GM23338 (cell line): ENCODE measurements around the gene CKS1B. TPM values are rescaled to one million over a fixed set of nuclear protein-coding genes. Genes with fewer than 3 reads are reported as not detected.

Source experiments
- ATAC-seq: fragments of 200-7000 bp; cut with Tn5 transposase; 3 replicates; pipeline ENCODE4 v1.9.1; 2020
- DNase-seq: peaks from one replicate; pipeline ENCODE4 v3.0.0-alpha.2; 2015; ENCODE audit warnings: low spot score
- H2AFZ ChIP-seq: fragments of 200-600 bp; sonication (generic); 2 replicates; pipeline ENCODE4 v1.8.0; 2016; ENCODE audit warnings: antibody characterized with exemption, mild to moderate bottlenecking, moderate library complexity
- H3F3A ChIP-seq: fragments of 200-600 bp; sonication (generic); replicated peaks from 2 replicates; pipeline ENCODE4 v1.8.0; 2017; ENCODE audit warnings: antibody characterized with exemption, mixed run types, low read depth
- H3K27ac ChIP-seq: fragments of 200-600 bp; sonication (generic); 2 replicates; pipeline ENCODE4 v1.6.1; 2016; ENCODE audit warnings: low read depth
- H3K27me3 ChIP-seq: fragments of 200-600 bp; sonication (generic); 2 replicates; pipeline ENCODE4 v1.8.0; 2016; ENCODE audit warnings: mild to moderate bottlenecking, mixed run types, moderate library complexity; ENCODE audit not compliant: insufficient read depth
- H3K36me3 ChIP-seq: fragments of 200-600 bp; sonication (generic); 2 replicates; pipeline ENCODE4 v1.8.0; 2016; ENCODE audit warnings: mild to moderate bottlenecking; ENCODE audit not compliant: insufficient read depth
- H3K4me1 ChIP-seq: fragments of 200-600 bp; sonication (generic); 2 replicates; pipeline ENCODE4 v1.8.0; 2016; ENCODE audit warnings: mild to moderate bottlenecking, moderate library complexity; ENCODE audit not compliant: insufficient read depth
- H3K4me2 ChIP-seq: fragments of 200-600 bp; sonication (generic); 2 replicates; pipeline ENCODE4 v1.7.1; 2017; ENCODE audit warnings: mixed run types
- H3K4me3 ChIP-seq: fragments of 200-600 bp; sonication (generic); 2 replicates; pipeline ENCODE4 v1.6.1; 2016; ENCODE audit warnings: mixed run types
- H3K79me2 ChIP-seq: fragments of 200-600 bp; sonication (generic); replicated peaks from 2 replicates; pipeline ENCODE4 v1.8.0; 2017; ENCODE audit warnings: mild to moderate bottlenecking; ENCODE audit not compliant: insufficient read depth
- H3K9me2 ChIP-seq: fragments of 200-600 bp; sonication (generic); 2 replicates; pipeline ENCODE4 v1.8.0; 2017; ENCODE audit not compliant: insufficient read depth
- H4K20me1 ChIP-seq: fragments of 200-600 bp; sonication (generic); replicated peaks from 2 replicates; pipeline ENCODE4 v1.8.0; 2017; ENCODE audit warnings: mild to moderate bottlenecking; ENCODE audit not compliant: insufficient read depth
- H3K27ac Mint-ChIP-seq: 2 replicates; pipeline ENCODE4 v1.8.0; 2020; ENCODE audit warnings: inconsistent platforms, mild to moderate bottlenecking, moderate library complexity, mixed read lengths
- H3K27me3 Mint-ChIP-seq: 3 replicates; pipeline ENCODE4 v1.8.0; 2022; ENCODE audit warnings: low read depth, mild to moderate bottlenecking, moderate library complexity, mixed read lengths, inconsistent platforms; ENCODE audit not compliant: insufficient read depth, poor library complexity
- H3K36me3 Mint-ChIP-seq: 3 replicates; pipeline ENCODE4 v1.8.0; 2021; ENCODE audit warnings: low read depth, mild to moderate bottlenecking, inconsistent platforms, moderate library complexity, mixed read lengths
- H3K4me1 Mint-ChIP-seq: 3 replicates; pipeline ENCODE4 v1.8.0; 2020; ENCODE audit warnings: mild to moderate bottlenecking, inconsistent platforms, mixed read lengths
- H3K4me3 Mint-ChIP-seq: 3 replicates; pipeline ENCODE4 v1.8.0; 2021; ENCODE audit warnings: moderate library complexity, mild to moderate bottlenecking, inconsistent platforms, mixed read lengths
- H3K9me3 Mint-ChIP-seq: 3 replicates; pipeline ENCODE4 v1.8.0; 2020; ENCODE audit warnings: moderate library complexity, mild to moderate bottlenecking, inconsistent platforms, mixed read lengths
- CREB1 ChIP-seq: fragments of 250-450 bp; sonication (Bioruptor Pico); IDR thresholded peaks from 2 replicates; pipeline ENCODE4 v1.5.0; 2020; ENCODE audit warnings: low read depth, mild to moderate bottlenecking, moderate library complexity
- CTCF ChIP-seq, 2 experiments: fragments of 200-600 bp in 1 of 2; sonication (generic) in 1 of 2; conservative IDR thresholded peaks; 2 replicates each; pipeline versions ENCODE4 v1.5.1 to v1.6.1; 2016 to 2017; ENCODE audit warnings: antibody characterized with exemption in 2 of 2, low read depth in 2 of 2, mild to moderate bottlenecking in 2 of 2, moderate library complexity in 1 of 2
- ETS1 ChIP-seq: IDR thresholded peaks from 2 replicates; pipeline ENCODE4 v1.6.1; 2016; ENCODE audit warnings: antibody characterized with exemption
- EZH2 ChIP-seq: fragments of 200-600 bp; sonication (generic); IDR thresholded peaks from one replicate; pipeline ENCODE4 v1.8.0; 2017; ENCODE audit warnings: antibody characterized with exemption, mild to moderate bottlenecking, low read depth; ENCODE audit not compliant: unreplicated experiment
- EZH2phosphoT487 ChIP-seq: fragments of 200-600 bp; sonication (generic); IDR thresholded peaks from one replicate; pipeline ENCODE4 v1.8.1; 2018; ENCODE audit warnings: antibody characterized with exemption; ENCODE audit not compliant: unreplicated experiment
- JUNB ChIP-seq: IDR thresholded peaks from one replicate; pipeline ENCODE4 v1.6.1; 2016; ENCODE audit warnings: antibody characterized with exemption; ENCODE audit not compliant: unreplicated experiment
- NANOG ChIP-seq: IDR thresholded peaks from 2 replicates; pipeline ENCODE4 v1.6.1; 2016; ENCODE audit warnings: antibody characterized with exemption, borderline replicate concordance
- POLR2AphosphoS5 ChIP-seq: IDR thresholded peaks from 2 replicates; pipeline ENCODE4 v1.6.1; 2016; ENCODE audit warnings: antibody characterized with exemption, low read depth
- STAT1 ChIP-seq: IDR thresholded peaks from one replicate; pipeline ENCODE4 v1.6.1; 2016; ENCODE audit warnings: antibody characterized with exemption; ENCODE audit not compliant: unreplicated experiment
- ZNF331 ChIP-seq: fragments of 250-450 bp; sonication (Bioruptor Pico); IDR thresholded peaks from 2 replicates; pipeline ENCODE4 v1.5.0; 2020; ENCODE audit warnings: low read depth, mild to moderate bottlenecking, moderate library complexity
- ZNF462 ChIP-seq: fragments of 250-450 bp; sonication (Bioruptor Pico); IDR thresholded peaks from 2 replicates; pipeline ENCODE4 v1.5.0; 2020; ENCODE audit warnings: mild to moderate bottlenecking, moderate library complexity
- polyA plus RNA-seq: library from polyadenylated mRNA; unstranded; fragments of >200 nt; fragmentation: Nextera tagmentation; extraction: Ambion mirVana; gene quantifications from 2 replicates; pipeline ENCODE4 v1.2.1, GENCODE V29; 2016
- total RNA-seq: library from RNA; depleted of rRNA; stranded (reverse); fragments of >200 nt; shearing (Covaris generic); gene quantifications from 2 replicates; pipeline ENCODE4 v1.2.3, GENCODE V29; 2014

Gene CKS1B
- total and polyA plus RNA-seq, 2 experiments from 2014 or later, result 296 to 617 TPM

- Mint-ChIP-seq H3K36me3 (no peaks in the 10 kb centered on the region; the same call in 2 of the 3 replicates), H3K4me3 (no peak overlapping the region; the same call in 2 of the 3 replicates), H3K9me3 (no peaks in the 10 kb centered on the region), H3K4me1 (peaks cover 21% of the 10 kb centered on the region), H3K27me3 (peaks cover 12% of the 10 kb centered on the region), H3K27ac (no peak overlapping the region)
- H3K27ac ChIP-seq, result peak overlapping the region; percentile 72; the same call in 1 of the 2 replicates
- H3K4me1 ChIP-seq, result peaks cover 6% of the 10 kb centered on the region
- no peak overlapping the region for H3K4me3 ChIP-seq
- no peaks in the 10 kb centered on the region for H3K79me2 ChIP-seq
- TF ChIP-seq POLR2AphosphoS5 (no peak), CTCF (conservative IDR thresholded peaks at IDR 0.05; ENCODE audit: low read depth in 2 of 2) (no peak), STAT1 (no peak), ZNF331 (no peak), NANOG (no peak), EZH2phosphoT487 (no peak), EZH2 (no peak), CREB1 (CRISPR knock-in tag) (no peak), ETS1 (no peak), JUNB (no peak), ZNF462 (CRISPR knock-in tag) (no peak)
- H3K36me3 ChIP-seq, result no peaks in the 10 kb centered on the region
- no peaks in the 10 kb centered on the region for H3F3A ChIP-seq
- no peaks in the 10 kb centered on the region for H3K9me2 ChIP-seq
- H2AFZ ChIP-seq, result no peak overlapping the region
- ATAC-seq, result no peak
- H3K4me2 ChIP-seq, result no peak overlapping the region
- no peaks in the 10 kb centered on the region for H3K27me3 ChIP-seq
- no peak for DNase-seq
- H4K20me1 ChIP-seq, result no peaks in the 10 kb centered on the region
Measured at GRCh38 chr1:154944401-154945159, 29.9 kb upstream of the CKS1B start.
